Measurements from ENCODE around the gene ZNF320.
"Not testable (repeated sequence)": the region's sequence is repeated elsewhere in the genome, so short reads cannot be mapped to it uniquely, and the experiment has no call there.

ZNF320 gene

DNA sequence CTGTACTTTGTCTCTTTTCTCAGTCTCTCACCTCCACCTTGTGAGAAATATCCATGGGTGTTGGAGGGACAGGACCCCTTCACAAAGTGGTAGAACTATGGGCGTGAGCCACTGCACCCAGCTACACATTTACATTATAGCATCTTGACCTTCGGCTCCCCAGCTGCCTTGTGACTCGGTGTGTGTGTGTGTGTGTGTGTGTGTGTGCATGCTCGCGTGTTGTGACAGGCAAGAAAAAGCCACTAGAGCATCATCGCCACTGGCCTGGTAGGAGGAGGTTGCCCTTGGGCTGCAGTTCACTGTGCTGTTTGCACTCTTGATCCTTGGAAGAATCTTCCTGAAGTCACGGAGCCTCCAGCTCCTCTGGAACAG, 39.5 kb upstream of the ZNF320 start:
- Histone ChIP-seq H4K20me1 (ENCODE audit: insufficient read depth, low read length) (no peaks in the 10 kb centered on the region), H3K79me2 (ENCODE audit: insufficient read depth, low read length) (no peaks in the 10 kb centered on the region), H3K9me3 (ENCODE audit: low read length) (peaks cover 6% of the 10 kb centered on the region; the same call in 1 of the 2 replicates), H3K27ac (ENCODE audit: low read depth, low read length, poor library complexity, severe bottlenecking) (no peak overlapping the region), H3K36me3 (ENCODE audit: insufficient read depth, low read length) (peaks cover 50% of the 10 kb centered on the region), H2AFZ (ENCODE audit: low read length) (no peak overlapping the region), H3K4me3 (ENCODE audit: low read depth, low read length, poor library complexity, severe bottlenecking) (no peak overlapping the region), H3K4me1 (ENCODE audit: insufficient read depth, low read length, severe bottlenecking) (peaks cover 6% of the 10 kb centered on the region), H3K9ac (ENCODE audit: low read length) (no peak overlapping the region), H3K4me2 (ENCODE audit: low read length) (no peak overlapping the region), H3F3A (ENCODE audit: insufficient read depth, low read length) (no peaks in the 10 kb centered on the region), H3K27me3 (ENCODE audit: insufficient read depth, low read length) (no peaks in the 10 kb centered on the region), H3K9me2 (ENCODE audit: low read depth, low read length) (no peaks in the 10 kb centered on the region)
- TF ChIP-seq EZH2 (IDR thresholded peaks at IDR 0.05; ENCODE audit: borderline replicate concordance, low read length), result no peak
- TF ChIP-seq, protein P1, sequence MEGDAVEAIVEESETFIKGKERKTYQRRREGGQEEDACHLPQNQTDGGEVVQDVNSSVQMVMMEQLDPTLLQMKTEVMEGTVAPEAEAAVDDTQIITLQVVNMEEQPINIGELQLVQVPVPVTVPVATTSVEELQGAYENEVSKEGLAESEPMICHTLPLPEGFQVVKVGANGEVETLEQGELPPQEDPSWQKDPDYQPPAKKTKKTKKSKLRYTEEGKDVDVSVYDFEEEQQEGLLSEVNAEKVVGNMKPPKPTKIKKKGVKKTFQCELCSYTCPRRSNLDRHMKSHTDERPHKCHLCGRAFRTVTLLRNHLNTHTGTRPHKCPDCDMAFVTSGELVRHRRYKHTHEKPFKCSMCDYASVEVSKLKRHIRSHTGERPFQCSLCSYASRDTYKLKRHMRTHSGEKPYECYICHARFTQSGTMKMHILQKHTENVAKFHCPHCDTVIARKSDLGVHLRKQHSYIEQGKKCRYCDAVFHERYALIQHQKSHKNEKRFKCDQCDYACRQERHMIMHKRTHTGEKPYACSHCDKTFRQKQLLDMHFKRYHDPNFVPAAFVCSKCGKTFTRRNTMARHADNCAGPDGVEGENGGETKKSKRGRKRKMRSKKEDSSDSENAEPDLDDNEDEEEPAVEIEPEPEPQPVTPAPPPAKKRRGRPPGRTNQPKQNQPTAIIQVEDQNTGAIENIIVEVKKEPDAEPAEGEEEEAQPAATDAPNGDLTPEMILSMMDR (IDR thresholded peaks at IDR 0.05; ENCODE audit: low read length), result no peak

DNA sequence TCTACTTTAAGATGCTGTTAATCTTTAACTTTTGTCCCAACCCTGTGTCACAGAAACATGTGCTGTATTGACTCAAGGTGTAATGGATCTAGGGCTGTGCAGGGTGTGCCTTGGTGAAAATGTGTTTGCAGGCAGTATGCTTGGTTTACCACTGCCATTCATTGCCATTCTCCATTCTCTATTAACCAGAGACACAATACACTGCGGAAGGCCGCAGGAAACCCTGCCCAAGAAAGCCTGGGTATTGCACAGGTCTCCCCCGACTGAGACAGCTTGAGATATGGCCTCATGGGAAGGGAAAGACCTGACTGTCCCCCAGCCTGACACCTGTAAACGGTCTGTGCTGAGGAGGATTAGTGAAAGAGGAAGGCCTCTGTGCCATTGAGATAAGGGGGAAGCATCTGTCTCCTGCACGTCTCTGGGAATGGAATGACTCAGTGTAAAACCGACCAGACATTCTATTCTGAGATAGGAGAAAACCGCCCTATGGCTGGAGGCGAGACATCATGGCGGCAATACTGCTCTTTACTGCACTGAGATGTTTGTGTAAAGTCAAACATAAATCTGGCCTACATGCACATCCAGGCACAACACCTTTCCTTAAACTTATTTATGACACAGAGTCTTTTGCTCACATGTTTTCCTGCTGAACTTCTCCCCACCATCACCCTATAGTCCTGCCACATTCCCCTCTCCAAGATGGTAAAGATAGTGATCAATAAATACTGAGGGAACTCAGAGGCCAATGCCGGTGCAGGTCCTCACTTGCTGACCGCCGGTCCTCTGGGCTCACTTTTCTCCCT, 38.9 kb upstream of the ZNF320 start:
- Histone ChIP-seq H4K20me1 (ENCODE audit: insufficient read depth, low read length) (no peaks in the 10 kb centered on the region), H3K27ac (ENCODE audit: low read depth, low read length, poor library complexity, severe bottlenecking) (no peak overlapping the region), H3K9ac (ENCODE audit: low read length) (no peak overlapping the region), H2AFZ (ENCODE audit: low read length) (no peak overlapping the region), H3K4me1 (ENCODE audit: insufficient read depth, low read length, severe bottlenecking) (peaks cover 2% of the 10 kb centered on the region), H3K9me2 (ENCODE audit: low read depth, low read length) (no peaks in the 10 kb centered on the region), H3K27me3 (ENCODE audit: insufficient read depth, low read length) (no peaks in the 10 kb centered on the region), H3K4me2 (ENCODE audit: low read length) (no peak overlapping the region), H3K9me3 (ENCODE audit: low read length) (peaks cover 6% of the 10 kb centered on the region; the same call in 1 of the 2 replicates), H3F3A (ENCODE audit: insufficient read depth, low read length) (no peaks in the 10 kb centered on the region), H3K36me3 (ENCODE audit: insufficient read depth, low read length) (peaks cover 50% of the 10 kb centered on the region), H3K4me3 (ENCODE audit: low read depth, low read length, poor library complexity, severe bottlenecking) (no peak overlapping the region), H3K79me2 (ENCODE audit: insufficient read depth, low read length) (no peaks in the 10 kb centered on the region)
- no peak for TF ChIP-seq EZH2 (IDR thresholded peaks at IDR 0.05; ENCODE audit: borderline replicate concordance, low read length)
- TF ChIP-seq, protein P1 (IDR thresholded peaks at IDR 0.05; ENCODE audit: low read length), result no peak

DNA sequence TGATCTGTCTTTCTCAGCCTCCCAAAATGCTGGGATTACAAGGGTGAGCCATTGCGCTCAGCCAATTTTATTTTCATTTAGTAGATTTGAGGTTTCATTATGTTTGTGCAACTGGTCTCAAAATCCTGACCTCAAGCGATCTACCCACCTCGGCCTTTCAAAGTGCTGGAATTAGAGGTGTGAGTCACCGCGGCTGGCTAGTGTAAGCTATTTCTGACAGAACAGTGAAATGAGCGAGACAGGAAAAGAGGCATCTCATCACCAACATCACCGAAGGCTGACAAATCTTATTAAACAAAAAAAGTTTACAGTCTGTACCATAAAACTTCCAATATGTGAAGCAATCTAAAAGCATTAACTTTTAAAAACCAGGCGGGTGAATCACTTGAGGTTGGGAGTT, 38.0 kb upstream of the ZNF320 start:
- Histone ChIP-seq H3F3A (ENCODE audit: insufficient read depth, low read length) (no peaks in the 10 kb centered on the region), H3K27me3 (ENCODE audit: insufficient read depth, low read length) (no peaks in the 10 kb centered on the region), H3K9me2 (ENCODE audit: low read depth, low read length) (no peaks in the 10 kb centered on the region), H3K9me3 (ENCODE audit: low read length) (peaks cover 6% of the 10 kb centered on the region; the same call in 1 of the 2 replicates), H3K4me1 (ENCODE audit: insufficient read depth, low read length, severe bottlenecking) (no peaks in the 10 kb centered on the region), H3K4me3 (ENCODE audit: low read depth, low read length, poor library complexity, severe bottlenecking) (no peak overlapping the region), H3K27ac (ENCODE audit: low read depth, low read length, poor library complexity, severe bottlenecking) (no peak overlapping the region), H2AFZ (ENCODE audit: low read length) (no peak overlapping the region), H3K79me2 (ENCODE audit: insufficient read depth, low read length) (no peaks in the 10 kb centered on the region), H3K9ac (ENCODE audit: low read length) (no peak overlapping the region), H3K4me2 (ENCODE audit: low read length) (no peak overlapping the region), H3K36me3 (ENCODE audit: insufficient read depth, low read length) (peaks cover 54% of the 10 kb centered on the region), H4K20me1 (ENCODE audit: insufficient read depth, low read length) (no peaks in the 10 kb centered on the region)
- TF ChIP-seq EZH2 (IDR thresholded peaks at IDR 0.05; ENCODE audit: borderline replicate concordance, low read length), result no peak
- TF ChIP-seq, protein P1 (IDR thresholded peaks at IDR 0.05; ENCODE audit: low read length), result no peak

DNA sequence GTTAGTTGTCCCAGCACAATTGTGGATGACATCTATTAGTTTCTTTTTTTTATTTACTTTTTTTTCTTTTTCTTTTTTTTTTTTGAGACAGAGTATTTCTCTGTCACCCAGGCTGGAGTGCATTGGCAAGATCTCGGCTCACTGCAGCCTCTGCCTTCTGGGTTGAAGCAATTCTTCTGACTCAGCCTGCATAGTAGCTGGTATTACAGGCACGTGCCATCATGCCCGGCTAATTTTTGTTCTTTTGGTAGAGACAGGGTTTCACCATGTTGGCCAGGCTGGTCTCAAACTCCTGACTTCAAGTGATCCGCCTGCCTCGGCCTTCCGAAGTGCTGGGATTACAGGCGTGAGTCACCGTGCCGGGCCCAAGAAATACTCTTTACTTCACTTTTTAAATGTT, 27.2 kb upstream of the ZNF320 start:
- H2AFZ ChIP-seq (ENCODE audit: low read length); H3K9me3 ChIP-seq (ENCODE audit: low read length); H3K9ac ChIP-seq (ENCODE audit: low read length); H3K9me2 ChIP-seq (ENCODE audit: low read depth, low read length); H3K27ac ChIP-seq (ENCODE audit: low read depth, low read length, poor library complexity, severe bottlenecking); H3K4me2 ChIP-seq (ENCODE audit: low read length); H3K79me2 ChIP-seq (ENCODE audit: insufficient read depth, low read length); H3K4me3 ChIP-seq (ENCODE audit: low read depth, low read length, poor library complexity, severe bottlenecking); H3F3A ChIP-seq (ENCODE audit: insufficient read depth, low read length); H4K20me1 ChIP-seq (ENCODE audit: insufficient read depth, low read length); H3K27me3 ChIP-seq (ENCODE audit: insufficient read depth, low read length): not testable (repeated sequence)
- H3K4me1 ChIP-seq (ENCODE audit: insufficient read depth, low read length, severe bottlenecking), result peaks cover 16% of the 10 kb centered on the region
- peaks cover 35% of the 10 kb centered on the region for H3K36me3 ChIP-seq (ENCODE audit: insufficient read depth, low read length)
